ENCODE measurements around the gene JPH3.

DNA sequence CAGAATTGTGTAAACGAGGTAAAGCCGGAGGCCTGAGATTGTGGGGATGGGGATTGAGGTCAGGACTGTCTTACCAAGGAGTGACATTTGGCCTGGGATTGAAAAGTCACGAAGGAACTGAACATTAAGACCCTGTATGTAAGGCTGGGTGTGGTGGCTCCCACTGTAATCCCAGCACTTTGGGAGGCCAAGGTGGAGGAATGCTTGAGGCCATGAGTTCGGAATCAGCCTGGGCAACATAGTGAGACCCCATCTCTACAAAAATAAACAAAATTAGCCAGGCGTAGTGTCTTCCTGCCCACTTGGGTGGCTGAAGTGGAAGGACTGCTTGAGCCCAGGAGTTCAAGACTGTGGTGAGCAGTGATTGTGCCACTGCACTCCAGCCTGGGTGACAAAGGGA, 75.5 kb downstream of the JPH3 start:
- TF ChIP-seq EZH2 (IDR thresholded peaks at IDR 0.05; ENCODE audit: borderline replicate concordance, control insufficient read depth, low read depth, low read length) (no peak), SPI1 (IDR thresholded peaks at IDR 0.05; ENCODE audit: borderline replicate concordance, insufficient read depth, low read depth, low read length) (no peak), TARDBP (IDR thresholded peaks at IDR 0.05; ENCODE audit: borderline replicate concordance) (no peak), TCF12 (IDR thresholded peaks at IDR 0.05; ENCODE audit: low read depth, low read length) (no peak), REST (IDR thresholded peaks at IDR 0.05; ENCODE audit: low read depth, low read length) (no peak), RAD21 (IDR thresholded peaks at IDR 0.05; ENCODE audit: insufficient read depth, low read depth, low read length) (no peak), BCL11A (IDR thresholded peaks at IDR 0.05; ENCODE audit: low read depth, low read length) (no peak), TAF1 (IDR thresholded peaks at IDR 0.05; ENCODE audit: borderline replicate concordance, low read depth, low read length) (no peak), ZNF687 (IDR thresholded peaks at IDR 0.05) (no peak), GABPA (IDR thresholded peaks at IDR 0.05; ENCODE audit: low read depth) (no peak)
- TF ChIP-seq, protein P1, sequence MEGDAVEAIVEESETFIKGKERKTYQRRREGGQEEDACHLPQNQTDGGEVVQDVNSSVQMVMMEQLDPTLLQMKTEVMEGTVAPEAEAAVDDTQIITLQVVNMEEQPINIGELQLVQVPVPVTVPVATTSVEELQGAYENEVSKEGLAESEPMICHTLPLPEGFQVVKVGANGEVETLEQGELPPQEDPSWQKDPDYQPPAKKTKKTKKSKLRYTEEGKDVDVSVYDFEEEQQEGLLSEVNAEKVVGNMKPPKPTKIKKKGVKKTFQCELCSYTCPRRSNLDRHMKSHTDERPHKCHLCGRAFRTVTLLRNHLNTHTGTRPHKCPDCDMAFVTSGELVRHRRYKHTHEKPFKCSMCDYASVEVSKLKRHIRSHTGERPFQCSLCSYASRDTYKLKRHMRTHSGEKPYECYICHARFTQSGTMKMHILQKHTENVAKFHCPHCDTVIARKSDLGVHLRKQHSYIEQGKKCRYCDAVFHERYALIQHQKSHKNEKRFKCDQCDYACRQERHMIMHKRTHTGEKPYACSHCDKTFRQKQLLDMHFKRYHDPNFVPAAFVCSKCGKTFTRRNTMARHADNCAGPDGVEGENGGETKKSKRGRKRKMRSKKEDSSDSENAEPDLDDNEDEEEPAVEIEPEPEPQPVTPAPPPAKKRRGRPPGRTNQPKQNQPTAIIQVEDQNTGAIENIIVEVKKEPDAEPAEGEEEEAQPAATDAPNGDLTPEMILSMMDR (IDR thresholded peaks at IDR 0.05 in 2 of 3, conservative IDR thresholded peaks at IDR 0.05 in 1 of 3; ENCODE audit: control insufficient read depth in 2 of 3, extremely low read depth in 1 of 3, insufficient read depth in 1 of 3, low read depth in 3 of 3, low read length in 3 of 3): no peak

Measured in GM12878 (cell line).